HEK293 (cell line): ENCODE data around the gene RBPJ.

Experiments
- CTCF ChIA-PET: fragments of 350-600 bp; formaldehyde crosslinking; extraction: SDS; loops from one replicate; lab custom pipeline; 2021; ENCODE audit warnings: antibody characterized with exemption; lab: Yijun Ruan, JAX
- POLR2A ChIA-PET: fragments of 300-600 bp; formaldehyde crosslinking; extraction: SDS; loops from one replicate; lab custom pipeline; 2020; ENCODE audit warnings: antibody characterized with exemption, inconsistent platforms; lab: Yijun Ruan, JAX
- H3K27ac ChIP-seq: fragments of 200-500 bp; sonication (Bioruptor generic); 2 replicates; pipeline ENCODE4 v1.5.1; 2014; ENCODE audit warnings: low read depth, low read length, control low read depth, inconsistent platforms; ENCODE audit errors: extremely low read depth
- H3K36me3 ChIP-seq, 2 experiments: fragments of 200-500 bp in 1 of 2; sonication (Bioruptor generic) in 1 of 2; 1 replicate in 1 of 2; 2 replicates in 1 of 2; pipeline ENCODE4 v1.5.1; 2014 to 2017; ENCODE audit warnings: inconsistent platforms in 2 of 2, low read length in 2 of 2; ENCODE audit not compliant: control insufficient read depth in 2 of 2, insufficient read depth in 1 of 2
- H3K4me1 ChIP-seq: fragments of 200-500 bp; sonication (Bioruptor generic); 2 replicates; pipeline ENCODE4 v1.5.1; 2014; ENCODE audit warnings: mild to moderate bottlenecking, low read length, inconsistent platforms; ENCODE audit not compliant: control insufficient read depth, insufficient read depth
- H3K4me3 ChIP-seq: 2 replicates; pipeline ENCODE4 v1.5.1; 2011; ENCODE audit warnings: low read depth, mild to moderate bottlenecking, control low read depth, low read length, moderate library complexity
- H3K9me3 ChIP-seq: fragments of 200-500 bp; sonication (Bioruptor generic); 2 replicates; pipeline ENCODE4 v1.5.1; 2014; ENCODE audit warnings: low read depth, low read length, inconsistent platforms; ENCODE audit not compliant: control insufficient read depth, insufficient read depth
- EGR2 ChIP-seq: fragments of 450-650 bp; formaldehyde crosslinking; IDR thresholded peaks from 2 replicates; pipeline ENCODE4 v1.5.1; 2016; ENCODE audit warnings: low read depth, missing biosample characterization, missing genetic modification characterization
- GLIS2 ChIP-seq: fragments of 450-650 bp; formaldehyde crosslinking; IDR thresholded peaks from 2 replicates; pipeline ENCODE4 v1.5.1; 2016; ENCODE audit warnings: missing biosample characterization, missing genetic modification characterization
- KLF16 ChIP-seq: fragments of 450-650 bp; formaldehyde crosslinking; IDR thresholded peaks from 2 replicates; pipeline ENCODE4 v1.5.1; 2017; ENCODE audit warnings: missing biosample characterization, missing genetic modification characterization
- OSR2 ChIP-seq: fragments of 450-650 bp; formaldehyde crosslinking; IDR thresholded peaks from 2 replicates; pipeline ENCODE4 v1.5.1; 2016; ENCODE audit warnings: missing biosample characterization, missing genetic modification characterization
- SCRT2 ChIP-seq: fragments of 450-650 bp; formaldehyde crosslinking; IDR thresholded peaks from 2 replicates; pipeline ENCODE4 v1.5.1; 2016; ENCODE audit warnings: missing biosample characterization, missing genetic modification characterization
- SETDB1 ChIP-seq: IDR thresholded peaks from one replicate; pipeline ENCODE4 v1.6.1; 2017; ENCODE audit warnings: mild to moderate bottlenecking, low read length, moderate library complexity, mixed read lengths; ENCODE audit not compliant: insufficient read length
- SP2 ChIP-seq: fragments of 450-650 bp; formaldehyde crosslinking; IDR thresholded peaks from 2 replicates; pipeline ENCODE4 v1.5.1; 2016; ENCODE audit warnings: missing biosample characterization, missing genetic modification characterization
- ZBTB8A ChIP-seq: fragments of 450-650 bp; formaldehyde crosslinking; IDR thresholded peaks from 2 replicates; pipeline ENCODE4 v1.5.1; 2016; ENCODE audit warnings: missing biosample characterization, missing genetic modification characterization
- ZNF114 ChIP-seq: fragments of 450-650 bp; formaldehyde crosslinking; IDR thresholded peaks from 2 replicates; pipeline ENCODE4 v1.5.0; 2017; ENCODE audit warnings: missing biosample characterization, missing genetic modification characterization
- ZNF121 ChIP-seq: fragments of 450-650 bp; formaldehyde crosslinking; IDR thresholded peaks from 2 replicates; pipeline ENCODE4 v1.5.1; 2016; ENCODE audit warnings: missing biosample characterization, missing genetic modification characterization
- ZNF155 ChIP-seq: fragments of 450-650 bp; formaldehyde crosslinking; IDR thresholded peaks from 2 replicates; pipeline ENCODE4 v1.5.1; 2016; ENCODE audit warnings: missing biosample characterization, missing genetic modification characterization
- ZNF274 ChIP-seq, 2 experiments: fragments of 200-500 bp in 1 of 2; fragments of 450-650 bp in 1 of 2; sonication (Bioruptor generic) in 1 of 2; formaldehyde crosslinking in 1 of 2; IDR thresholded peaks; 2 replicates each; pipeline versions ENCODE4 v1.5.1 to v1.6.1; 2014 to 2016; ENCODE audit warnings: borderline replicate concordance in 1 of 2, inconsistent platforms in 1 of 2, low read length in 1 of 2, missing biosample characterization in 1 of 2, missing genetic modification characterization in 1 of 2
- ZNF433 ChIP-seq: fragments of 450-650 bp; formaldehyde crosslinking; IDR thresholded peaks from 2 replicates; pipeline ENCODE4 v1.5.1; 2016; ENCODE audit warnings: missing biosample characterization, missing genetic modification characterization, low read depth
- ZNF660 ChIP-seq: fragments of 450-650 bp; IDR thresholded peaks from 2 replicates; pipeline ENCODE4 v1.5.1; 2018; ENCODE audit warnings: missing biosample characterization, mild to moderate bottlenecking, missing genetic modification characterization
- TF ChIP-seq, protein P1 (sequence below): fragments of 450-650 bp; formaldehyde crosslinking; IDR thresholded peaks from 2 replicates; pipeline ENCODE4 v1.5.1; 2017; ENCODE audit warnings: missing biosample characterization, missing genetic modification characterization
- TF ChIP-seq, protein P2 (sequence below): fragments of 450-650 bp; formaldehyde crosslinking; conservative IDR thresholded peaks from 2 replicates; pipeline ENCODE4 v1.5.1; 2016; ENCODE audit warnings: low read depth, missing biosample characterization, missing genetic modification characterization
- TF ChIP-seq, protein P3 (sequence below): fragments of 450-650 bp; formaldehyde crosslinking; IDR thresholded peaks from 2 replicates; pipeline ENCODE4 v1.5.1; 2016; ENCODE audit warnings: missing biosample characterization, missing genetic modification characterization, borderline replicate concordance
- TF ChIP-seq, protein P4 (sequence below): fragments of 450-650 bp; formaldehyde crosslinking; IDR thresholded peaks from 2 replicates; pipeline ENCODE4; 2016; ENCODE audit warnings: missing biosample characterization, missing genetic modification characterization
- TF ChIP-seq, protein P5 (sequence below): fragments of 450-650 bp; formaldehyde crosslinking; IDR thresholded peaks from 2 replicates; pipeline ENCODE4 v1.5.1; 2016; ENCODE audit warnings: missing biosample characterization, missing genetic modification characterization

RBPJ gene

DNA sequence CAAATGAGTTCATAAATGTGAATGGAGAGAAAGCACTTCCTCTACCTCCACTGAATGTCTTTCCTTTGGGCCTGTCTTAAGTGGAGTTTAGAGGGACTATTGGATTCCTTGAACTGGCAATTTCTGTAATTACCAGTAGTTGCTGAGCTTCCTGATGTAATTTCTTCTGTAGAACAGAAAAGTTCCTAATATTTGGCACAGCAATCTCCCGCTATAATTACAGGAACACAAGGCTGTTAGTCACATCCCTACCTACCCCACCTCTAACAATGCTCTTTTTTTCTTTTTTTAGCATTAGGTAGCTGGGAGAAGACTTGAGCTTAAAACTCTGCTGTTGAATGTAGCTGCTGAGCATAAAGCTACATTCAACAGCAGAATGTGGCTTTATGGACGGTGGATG lies 24.8 kb upstream of the RBPJ start:
- POLR2A ChIA-PET, result no interaction called here
- Histone ChIP-seq H3K4me1 (peaks cover 4% of the 10 kb centered on the region), H3K4me3 (no peak overlapping the region), H3K27ac (no peak overlapping the region), H3K9me3 (no peaks in the 10 kb centered on the region), H3K36me3 (no peaks in the 10 kb centered on the region)
- CTCF ChIA-PET, result no interaction called here
- TF ChIP-seq ZNF121, result no peak
- no peak for TF ChIP-seq SETDB1

DNA sequence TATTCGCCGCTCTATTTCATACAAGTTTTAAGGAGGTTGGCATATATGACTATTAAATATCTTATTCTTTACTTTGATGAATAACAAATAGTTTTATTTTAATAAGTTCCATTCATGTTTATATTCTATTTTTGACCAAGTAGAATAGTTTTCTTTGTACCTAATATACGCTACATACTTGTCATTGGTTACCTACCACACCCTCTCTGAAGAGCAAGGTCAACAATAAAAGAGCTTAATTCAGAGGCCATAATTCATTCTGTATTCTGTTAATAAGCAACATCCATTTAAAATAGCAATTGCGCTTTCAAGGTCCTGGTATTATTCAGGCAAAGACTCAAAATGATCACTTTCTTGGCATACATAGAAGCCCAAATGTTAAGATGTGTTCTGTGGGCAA lies 24.3 kb upstream of the RBPJ start:
- H3K4me3 ChIP-seq, result no peak overlapping the region
- ChIA-PET CTCF (no interaction called here), POLR2A (no interaction called here)
- peaks cover 4% of the 10 kb centered on the region for H3K4me1 ChIP-seq
- H3K9me3 ChIP-seq, result no peaks in the 10 kb centered on the region
- no peak overlapping the region for H3K27ac ChIP-seq
- TF ChIP-seq, protein P1, sequence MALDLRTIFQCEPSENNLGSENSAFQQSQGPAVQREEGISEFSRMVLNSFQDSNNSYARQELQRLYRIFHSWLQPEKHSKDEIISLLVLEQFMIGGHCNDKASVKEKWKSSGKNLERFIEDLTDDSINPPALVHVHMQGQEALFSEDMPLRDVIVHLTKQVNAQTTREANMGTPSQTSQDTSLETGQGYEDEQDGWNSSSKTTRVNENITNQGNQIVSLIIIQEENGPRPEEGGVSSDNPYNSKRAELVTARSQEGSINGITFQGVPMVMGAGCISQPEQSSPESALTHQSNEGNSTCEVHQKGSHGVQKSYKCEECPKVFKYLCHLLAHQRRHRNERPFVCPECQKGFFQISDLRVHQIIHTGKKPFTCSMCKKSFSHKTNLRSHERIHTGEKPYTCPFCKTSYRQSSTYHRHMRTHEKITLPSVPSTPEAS (tag by site-specific recombination), result no peak
- TF ChIP-seq, protein P2, sequence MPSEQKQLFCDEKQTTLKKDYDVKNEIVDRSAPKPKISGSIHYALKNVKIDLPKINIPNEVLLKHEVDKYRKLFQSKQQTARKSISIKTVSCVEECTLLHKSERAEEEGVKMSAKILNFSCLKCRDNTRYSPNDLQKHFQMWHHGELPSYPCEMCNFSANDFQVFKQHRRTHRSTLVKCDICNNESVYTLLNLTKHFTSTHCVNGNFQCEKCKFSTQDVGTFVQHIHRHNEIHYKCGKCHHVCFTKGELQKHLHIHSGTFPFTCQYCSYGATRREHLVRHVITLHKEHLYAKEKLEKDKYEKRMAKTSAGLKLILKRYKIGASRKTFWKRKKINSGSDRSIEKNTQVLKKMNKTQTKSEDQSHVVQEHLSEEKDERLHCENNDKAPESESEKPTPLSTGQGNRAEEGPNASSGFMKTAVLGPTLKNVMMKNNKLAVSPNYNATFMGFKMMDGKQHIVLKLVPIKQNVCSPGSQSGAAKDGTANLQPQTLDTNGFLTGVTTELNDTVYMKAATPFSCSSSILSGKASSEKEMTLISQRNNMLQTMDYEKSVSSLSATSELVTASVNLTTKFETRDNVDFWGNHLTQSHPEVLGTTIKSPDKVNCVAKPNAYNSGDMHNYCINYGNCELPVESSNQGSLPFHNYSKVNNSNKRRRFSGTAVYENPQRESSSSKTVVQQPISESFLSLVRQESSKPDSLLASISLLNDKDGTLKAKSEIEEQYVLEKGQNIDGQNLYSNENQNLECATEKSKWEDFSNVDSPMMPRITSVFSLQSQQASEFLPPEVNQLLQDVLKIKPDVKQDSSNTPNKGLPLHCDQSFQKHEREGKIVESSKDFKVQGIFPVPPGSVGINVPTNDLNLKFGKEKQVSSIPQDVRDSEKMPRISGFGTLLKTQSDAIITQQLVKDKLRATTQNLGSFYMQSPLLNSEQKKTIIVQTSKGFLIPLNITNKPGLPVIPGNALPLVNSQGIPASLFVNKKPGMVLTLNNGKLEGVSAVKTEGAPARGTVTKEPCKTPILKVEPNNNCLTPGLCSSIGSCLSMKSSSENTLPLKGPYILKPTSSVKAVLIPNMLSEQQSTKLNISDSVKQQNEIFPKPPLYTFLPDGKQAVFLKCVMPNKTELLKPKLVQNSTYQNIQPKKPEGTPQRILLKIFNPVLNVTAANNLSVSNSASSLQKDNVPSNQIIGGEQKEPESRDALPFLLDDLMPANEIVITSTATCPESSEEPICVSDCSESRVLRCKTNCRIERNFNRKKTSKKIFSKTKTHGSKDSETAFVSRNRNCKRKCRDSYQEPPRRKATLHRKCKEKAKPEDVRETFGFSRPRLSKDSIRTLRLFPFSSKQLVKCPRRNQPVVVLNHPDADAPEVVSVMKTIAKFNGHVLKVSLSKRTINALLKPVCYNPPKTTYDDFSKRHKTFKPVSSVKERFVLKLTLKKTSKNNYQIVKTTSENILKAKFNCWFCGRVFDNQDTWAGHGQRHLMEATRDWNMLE (tag by site-specific recombination), result no peak
- TF ChIP-seq SCRT2 (tag by site-specific recombination) (no peak), SP2 (no peak), OSR2 (tag by site-specific recombination) (no peak), ZNF155 (tag by site-specific recombination) (no peak), EGR2 (no peak), ZNF660 (tag by site-specific recombination) (no peak), ZBTB8A (tag by site-specific recombination) (no peak), ZNF433 (tag by site-specific recombination) (no peak), ZNF114 (no peak), KLF16 (tag by site-specific recombination) (no peak), GLIS2 (tag by site-specific recombination) (no peak), ZNF274 (IDR thresholded peaks at IDR 0.05; ENCODE audit: low read length) (no peak), ZNF274 (tag by site-specific recombination; IDR thresholded peaks at IDR 0.05; ENCODE audit: borderline replicate concordance) (no peak)
- TF ChIP-seq, protein P3, sequence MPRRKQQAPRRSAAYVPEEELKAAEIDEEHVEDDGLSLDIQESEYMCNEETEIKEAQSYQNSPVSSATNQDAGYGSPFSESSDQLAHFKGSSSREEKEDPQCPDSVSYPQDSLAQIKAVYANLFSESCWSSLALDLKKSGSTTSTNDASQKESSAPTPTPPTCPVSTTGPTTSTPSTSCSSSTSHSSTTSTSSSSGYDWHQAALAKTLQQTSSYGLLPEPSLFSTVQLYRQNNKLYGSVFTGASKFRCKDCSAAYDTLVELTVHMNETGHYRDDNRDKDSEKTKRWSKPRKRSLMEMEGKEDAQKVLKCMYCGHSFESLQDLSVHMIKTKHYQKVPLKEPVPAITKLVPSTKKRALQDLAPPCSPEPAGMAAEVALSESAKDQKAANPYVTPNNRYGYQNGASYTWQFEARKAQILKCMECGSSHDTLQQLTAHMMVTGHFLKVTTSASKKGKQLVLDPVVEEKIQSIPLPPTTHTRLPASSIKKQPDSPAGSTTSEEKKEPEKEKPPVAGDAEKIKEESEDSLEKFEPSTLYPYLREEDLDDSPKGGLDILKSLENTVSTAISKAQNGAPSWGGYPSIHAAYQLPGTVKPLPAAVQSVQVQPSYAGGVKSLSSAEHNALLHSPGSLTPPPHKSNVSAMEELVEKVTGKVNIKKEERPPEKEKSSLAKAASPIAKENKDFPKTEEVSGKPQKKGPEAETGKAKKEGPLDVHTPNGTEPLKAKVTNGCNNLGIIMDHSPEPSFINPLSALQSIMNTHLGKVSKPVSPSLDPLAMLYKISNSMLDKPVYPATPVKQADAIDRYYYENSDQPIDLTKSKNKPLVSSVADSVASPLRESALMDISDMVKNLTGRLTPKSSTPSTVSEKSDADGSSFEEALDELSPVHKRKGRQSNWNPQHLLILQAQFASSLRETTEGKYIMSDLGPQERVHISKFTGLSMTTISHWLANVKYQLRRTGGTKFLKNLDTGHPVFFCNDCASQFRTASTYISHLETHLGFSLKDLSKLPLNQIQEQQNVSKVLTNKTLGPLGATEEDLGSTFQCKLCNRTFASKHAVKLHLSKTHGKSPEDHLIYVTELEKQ (tag by site-specific recombination), result no peak
- TF ChIP-seq, protein P4, sequence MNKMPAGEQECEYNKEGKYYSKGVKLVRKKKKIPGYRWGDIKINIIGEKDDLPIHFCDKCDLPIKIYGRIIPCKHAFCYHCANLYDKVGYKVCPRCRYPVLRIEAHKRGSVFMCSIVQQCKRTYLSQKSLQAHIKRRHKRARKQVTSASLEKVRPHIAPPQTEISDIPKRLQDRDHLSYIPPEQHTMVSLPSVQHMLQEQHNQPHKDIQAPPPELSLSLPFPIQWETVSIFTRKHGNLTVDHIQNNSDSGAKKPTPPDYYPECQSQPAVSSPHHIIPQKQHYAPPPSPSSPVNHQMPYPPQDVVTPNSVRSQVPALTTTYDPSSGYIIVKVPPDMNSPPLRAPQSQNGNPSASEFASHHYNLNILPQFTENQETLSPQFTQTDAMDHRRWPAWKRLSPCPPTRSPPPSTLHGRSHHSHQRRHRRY (tag by site-specific recombination), result no peak
- TF ChIP-seq, protein P5, sequence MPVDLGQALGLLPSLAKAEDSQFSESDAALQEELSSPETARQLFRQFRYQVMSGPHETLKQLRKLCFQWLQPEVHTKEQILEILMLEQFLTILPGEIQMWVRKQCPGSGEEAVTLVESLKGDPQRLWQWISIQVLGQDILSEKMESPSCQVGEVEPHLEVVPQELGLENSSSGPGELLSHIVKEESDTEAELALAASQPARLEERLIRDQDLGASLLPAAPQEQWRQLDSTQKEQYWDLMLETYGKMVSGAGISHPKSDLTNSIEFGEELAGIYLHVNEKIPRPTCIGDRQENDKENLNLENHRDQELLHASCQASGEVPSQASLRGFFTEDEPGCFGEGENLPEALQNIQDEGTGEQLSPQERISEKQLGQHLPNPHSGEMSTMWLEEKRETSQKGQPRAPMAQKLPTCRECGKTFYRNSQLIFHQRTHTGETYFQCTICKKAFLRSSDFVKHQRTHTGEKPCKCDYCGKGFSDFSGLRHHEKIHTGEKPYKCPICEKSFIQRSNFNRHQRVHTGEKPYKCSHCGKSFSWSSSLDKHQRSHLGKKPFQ (tag by site-specific recombination), result no peak
- no peaks in the 10 kb centered on the region for H3K36me3 ChIP-seq
